ENCODE measurements around the gene DUSP5.

The DUSP5 gene

GRCh38 chr10:110481919-110482318 is 15.8 kb upstream of the DUSP5 start:
- DNase-seq: no peak

GRCh38 chr10:110483633-110484032 is 14.1 kb upstream of the DUSP5 start:
- peak; percentile 63 for DNase-seq

- DNase-seq: no peak
Observed at GRCh38 chr10:110485541-110485940, 12.2 kb upstream of the DUSP5 start.

- no peak for DNase-seq
Observed at GRCh38 chr10:110486680-110487410, 10.9 kb upstream of the DUSP5 start.

- peak; percentile 86 for DNase-seq
Observed at GRCh38 chr10:110487411-110488331, 10.0 kb upstream of the DUSP5 start.

GRCh38 chr10:110488332-110488681 is 9.4 kb upstream of the DUSP5 start:
- DNase-seq: peak; percentile 61

GRCh38 chr10:110488940-110489339 is 8.8 kb upstream of the DUSP5 start:
- no peak for DNase-seq

GRCh38 chr10:110490640-110491039 is 7.1 kb upstream of the DUSP5 start:
- DNase-seq: no peak

GRCh38 chr10:110491346-110491745 is 6.4 kb upstream of the DUSP5 start:
- no peak for DNase-seq

- no peak for DNase-seq
Observed at GRCh38 chr10:110492069-110492822, 5.5 kb upstream of the DUSP5 start.

GRCh38 chr10:110493832-110494426 is 3.8 kb upstream of the DUSP5 start:
- peak; percentile 80 for DNase-seq

GRCh38 chr10:110494532-110494931 is 3.2 kb upstream of the DUSP5 start:
- peak; percentile 51 for DNase-seq

- peak; percentile 85 for DNase-seq
Observed at GRCh38 chr10:110495731-110496552, 1.8 kb upstream of the DUSP5 start.

- peak; percentile 62 for DNase-seq
Observed at GRCh38 chr10:110496553-110497437, 912 bp upstream of the DUSP5 start.

GRCh38 chr10:110498087-110498981 is 627 bp downstream of the DUSP5 start:
- DNase-seq: peak; percentile 76

- peak; percentile 89 for DNase-seq
Observed at GRCh38 chr10:110498982-110499795, 1.5 kb downstream of the DUSP5 start.

GRCh38 chr10:110499796-110500514 is 2.2 kb downstream of the DUSP5 start:
- peak; percentile 49 for DNase-seq

GRCh38 chr10:110500515-110500905 is 2.8 kb downstream of the DUSP5 start:
- DNase-seq: peak; percentile 87
